Epidermal melanocyte (primary cell): Measurements from ENCODE around the gene TIAM1.

ENCODE experiments used
- DNase-seq: peaks from one replicate; pipeline ENCODE4 v3.0.0; 2011; ENCODE audit warnings: low spot score; ENCODE audit not compliant: insufficient read length

Gene TIAM1

DNA sequence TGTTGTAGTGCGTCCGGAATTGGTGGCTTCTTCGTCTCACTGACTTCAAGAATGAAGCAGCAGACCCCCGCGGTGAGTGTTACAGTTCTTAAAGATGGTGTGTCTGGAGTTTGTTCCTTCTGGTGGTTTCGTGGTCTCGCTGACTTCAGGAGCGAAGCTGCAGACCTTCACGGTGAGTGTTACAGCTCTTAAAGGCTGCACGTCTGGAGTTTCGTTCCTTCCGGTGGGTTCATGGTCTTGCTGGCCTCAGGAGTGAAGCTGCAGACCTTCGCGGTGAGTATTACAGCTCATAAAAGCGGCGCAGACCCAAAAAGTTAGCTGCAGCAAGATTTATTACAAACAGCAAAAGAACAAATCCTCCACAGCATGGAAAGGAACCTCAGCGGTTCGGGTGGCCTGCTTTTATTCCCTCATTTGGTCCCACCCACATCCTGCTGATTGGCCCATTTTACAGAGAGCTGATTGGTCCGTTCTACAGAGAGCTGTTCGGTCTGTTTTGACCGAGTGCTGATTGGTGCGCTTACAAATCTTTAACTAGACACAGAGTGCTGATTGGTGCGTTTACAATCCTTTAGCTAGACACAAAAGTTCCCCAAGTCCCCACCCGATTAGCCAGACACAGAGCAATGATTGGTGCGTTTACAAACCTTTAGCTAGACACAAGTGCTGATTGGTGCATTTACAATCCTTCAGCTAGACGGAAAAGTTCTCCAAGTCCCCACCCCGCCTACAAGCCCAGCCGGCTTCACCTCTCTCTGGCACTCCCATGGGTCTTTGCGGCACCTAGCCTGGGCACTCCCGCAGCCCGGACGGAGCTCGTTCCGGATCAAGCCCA is 256.2 kb downstream of the TIAM1 start:
- DNase-seq, result no peak

- DNase-seq, result no peak
These were observed 259.4 kb downstream of the TIAM1 start for GRCh38 chr21:31084689-31085088.

- DNase-seq, result no peak
These were observed 265.3 kb downstream of the TIAM1 start for GRCh38 chr21:31078796-31079195.

DNA sequence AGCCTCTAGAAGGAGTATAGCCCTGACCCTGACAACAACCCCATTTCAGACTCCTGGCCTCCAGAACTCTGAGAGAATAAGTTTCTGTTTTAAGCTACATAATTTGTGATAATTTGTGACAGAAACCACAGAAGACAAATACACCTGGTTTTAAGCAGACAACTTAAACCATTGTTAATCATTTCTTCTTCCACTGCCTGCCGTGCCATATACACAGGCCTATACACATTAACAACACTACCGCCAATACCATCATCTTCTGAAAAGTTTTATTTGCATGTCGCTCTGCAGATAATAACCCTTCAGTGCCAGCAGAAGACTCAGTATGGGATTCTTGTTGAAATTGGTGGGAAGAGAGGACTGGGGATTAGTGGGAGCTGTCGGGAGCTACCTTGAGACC is 265.8 kb downstream of the TIAM1 start:
- no peak for DNase-seq

DNA sequence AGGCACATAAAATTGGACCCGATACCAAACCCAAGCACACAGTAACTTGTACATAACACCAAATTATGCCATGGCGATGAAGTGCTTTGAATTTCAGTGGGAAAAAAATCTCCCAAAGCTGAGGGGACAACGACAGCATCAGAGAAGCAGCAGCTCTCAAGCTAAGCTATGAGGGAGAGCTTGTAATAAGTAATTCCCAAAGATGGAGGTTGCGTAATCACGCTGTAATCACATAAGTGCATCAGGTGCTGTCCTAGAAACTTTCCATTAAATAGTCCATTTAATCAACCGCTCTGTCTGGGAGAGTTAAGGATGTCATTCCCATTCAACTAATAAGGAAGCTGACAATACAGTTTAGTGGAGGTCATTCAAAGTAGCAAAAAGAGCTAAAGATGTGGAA is 268.2 kb downstream of the TIAM1 start:
- DNase-seq, result no peak

GRCh38 chr21:31072533-31072932 is 271.5 kb downstream of the TIAM1 start:
- DNase-seq, result no peak
